ENCODE results near the gene TMTC2. TPM values are rescaled to one million over a fixed set of nuclear protein-coding genes. Genes with fewer than 3 reads are reported as not detected.

TMTC2 gene
- total RNA-seq: 6.2 and 6.9 TPM in 2 replicates

GRCh38 chr12:82686168-82687020, at the start of gene TMTC2:
Gene TMTC2 (plus strand): TSS chr12:82686906.

